OCI-LY7 (cell line): ENCODE data around the gene ABCC12.

Experiments used
- EZH2phosphoT487 ChIP-seq: fragments of 200-600 bp; sonication (generic); IDR thresholded peaks from 2 replicates; pipeline ENCODE4 v1.6.1; 2018; ENCODE audit warnings: low read depth, borderline replicate concordance, mild to moderate bottlenecking, mixed run types, antibody characterized with exemption, low read length, moderate library complexity, mixed read lengths
- TF ChIP-seq, protein P1 (sequence below): fragments of 200-600 bp; sonication (generic); conservative IDR thresholded peaks from 2 replicates; pipeline ENCODE4 v1.5.1; 2014; ENCODE audit warnings: mild to moderate bottlenecking, antibody characterized with exemption, low read length, moderate library complexity, mixed read lengths

DNA sequence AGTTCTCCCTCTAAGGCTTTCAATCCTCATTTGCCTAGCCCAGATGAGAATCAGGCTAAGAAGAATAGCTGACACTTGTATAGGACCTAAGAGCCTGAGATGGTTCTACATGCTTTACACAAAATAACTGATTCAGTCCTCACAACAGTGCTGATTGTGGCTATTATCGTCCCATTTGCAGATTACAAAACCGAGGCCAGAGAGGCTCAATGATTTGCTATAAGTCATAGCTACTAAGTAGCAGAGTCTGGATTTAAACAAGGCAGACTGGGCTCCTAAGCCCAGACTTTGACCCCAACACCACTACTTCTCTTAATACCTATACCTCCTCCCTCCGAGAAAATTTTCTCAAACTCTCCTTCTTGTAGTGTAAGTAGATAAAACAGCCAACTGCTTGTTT is 23.1 kb downstream of the ABCC12 start:
- TF ChIP-seq, protein P1, sequence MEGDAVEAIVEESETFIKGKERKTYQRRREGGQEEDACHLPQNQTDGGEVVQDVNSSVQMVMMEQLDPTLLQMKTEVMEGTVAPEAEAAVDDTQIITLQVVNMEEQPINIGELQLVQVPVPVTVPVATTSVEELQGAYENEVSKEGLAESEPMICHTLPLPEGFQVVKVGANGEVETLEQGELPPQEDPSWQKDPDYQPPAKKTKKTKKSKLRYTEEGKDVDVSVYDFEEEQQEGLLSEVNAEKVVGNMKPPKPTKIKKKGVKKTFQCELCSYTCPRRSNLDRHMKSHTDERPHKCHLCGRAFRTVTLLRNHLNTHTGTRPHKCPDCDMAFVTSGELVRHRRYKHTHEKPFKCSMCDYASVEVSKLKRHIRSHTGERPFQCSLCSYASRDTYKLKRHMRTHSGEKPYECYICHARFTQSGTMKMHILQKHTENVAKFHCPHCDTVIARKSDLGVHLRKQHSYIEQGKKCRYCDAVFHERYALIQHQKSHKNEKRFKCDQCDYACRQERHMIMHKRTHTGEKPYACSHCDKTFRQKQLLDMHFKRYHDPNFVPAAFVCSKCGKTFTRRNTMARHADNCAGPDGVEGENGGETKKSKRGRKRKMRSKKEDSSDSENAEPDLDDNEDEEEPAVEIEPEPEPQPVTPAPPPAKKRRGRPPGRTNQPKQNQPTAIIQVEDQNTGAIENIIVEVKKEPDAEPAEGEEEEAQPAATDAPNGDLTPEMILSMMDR, result no peak
- no peak for TF ChIP-seq EZH2phosphoT487
